Ovary (tissue), 3 donors: ENCODE measurements around the gene C4orf33.

Source experiments
- EP300 ChIP-seq: sonication (generic); formaldehyde crosslinking; IDR thresholded peaks from one replicate; pipeline ENCODE4 v1.6.1; 2017; ENCODE audit warnings: antibody characterized with exemption
- POLR2A ChIP-seq: fragments of 450-650 bp; IDR thresholded peaks from one replicate; pipeline ENCODE4 v1.6.1; 2017; ENCODE audit warnings: antibody characterized with exemption, mild to moderate bottlenecking, moderate library complexity
- TF ChIP-seq, protein P1 (sequence below), 3 donors: fragments of 450-650 bp in 2 of 3; fragments of 200-600 bp in 1 of 3; IDR thresholded peaks; one replicate each; pipeline versions ENCODE4 v1.5.1 to v1.8.0; 2016 to 2022; ENCODE audit warnings: antibody characterized with exemption in 3 of 3, mild to moderate bottlenecking in 1 of 3
- donor health status: DM: no; HTN: no; CAD: no.

DNA sequence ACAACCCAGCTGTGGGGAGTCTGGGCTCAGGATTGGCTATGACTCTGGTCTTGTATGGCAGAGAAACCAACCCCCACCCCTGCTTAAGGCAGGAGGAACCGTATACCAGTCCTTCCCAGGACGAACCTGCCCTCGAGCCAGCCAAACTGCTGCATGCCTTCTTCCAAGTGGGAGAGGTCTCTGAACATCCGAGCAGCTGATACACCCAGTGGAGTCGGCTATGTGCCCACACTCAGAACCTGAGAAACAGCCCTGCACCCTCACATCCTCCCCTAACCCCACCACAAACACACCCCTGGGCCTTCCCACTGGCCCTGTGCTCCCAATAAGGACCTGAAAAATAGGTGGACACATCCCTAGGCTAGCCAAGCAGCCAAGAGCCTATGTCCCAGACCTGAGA lies 21.8 kb downstream of the C4orf33 start:
- TF ChIP-seq, protein P1, sequence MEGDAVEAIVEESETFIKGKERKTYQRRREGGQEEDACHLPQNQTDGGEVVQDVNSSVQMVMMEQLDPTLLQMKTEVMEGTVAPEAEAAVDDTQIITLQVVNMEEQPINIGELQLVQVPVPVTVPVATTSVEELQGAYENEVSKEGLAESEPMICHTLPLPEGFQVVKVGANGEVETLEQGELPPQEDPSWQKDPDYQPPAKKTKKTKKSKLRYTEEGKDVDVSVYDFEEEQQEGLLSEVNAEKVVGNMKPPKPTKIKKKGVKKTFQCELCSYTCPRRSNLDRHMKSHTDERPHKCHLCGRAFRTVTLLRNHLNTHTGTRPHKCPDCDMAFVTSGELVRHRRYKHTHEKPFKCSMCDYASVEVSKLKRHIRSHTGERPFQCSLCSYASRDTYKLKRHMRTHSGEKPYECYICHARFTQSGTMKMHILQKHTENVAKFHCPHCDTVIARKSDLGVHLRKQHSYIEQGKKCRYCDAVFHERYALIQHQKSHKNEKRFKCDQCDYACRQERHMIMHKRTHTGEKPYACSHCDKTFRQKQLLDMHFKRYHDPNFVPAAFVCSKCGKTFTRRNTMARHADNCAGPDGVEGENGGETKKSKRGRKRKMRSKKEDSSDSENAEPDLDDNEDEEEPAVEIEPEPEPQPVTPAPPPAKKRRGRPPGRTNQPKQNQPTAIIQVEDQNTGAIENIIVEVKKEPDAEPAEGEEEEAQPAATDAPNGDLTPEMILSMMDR (IDR thresholded peaks at IDR 0.05): no peak
- no peak for TF ChIP-seq POLR2A
- TF ChIP-seq EP300: no peak
